UCSD-AML1 (cell line): ENCODE measurements around the gene CCR5.
"Not testable (repeated sequence)": the region's sequence is repeated elsewhere in the genome, so short reads cannot be mapped to it uniquely, and the experiment has no call there.

ENCODE experiments used
- DNase-seq: peaks from one replicate; lab custom pipeline; 2025; ENCODE audit not compliant: unreplicated experiment; lab: John Stamatoyannopoulos, UW

Gene CCR5

DNA sequence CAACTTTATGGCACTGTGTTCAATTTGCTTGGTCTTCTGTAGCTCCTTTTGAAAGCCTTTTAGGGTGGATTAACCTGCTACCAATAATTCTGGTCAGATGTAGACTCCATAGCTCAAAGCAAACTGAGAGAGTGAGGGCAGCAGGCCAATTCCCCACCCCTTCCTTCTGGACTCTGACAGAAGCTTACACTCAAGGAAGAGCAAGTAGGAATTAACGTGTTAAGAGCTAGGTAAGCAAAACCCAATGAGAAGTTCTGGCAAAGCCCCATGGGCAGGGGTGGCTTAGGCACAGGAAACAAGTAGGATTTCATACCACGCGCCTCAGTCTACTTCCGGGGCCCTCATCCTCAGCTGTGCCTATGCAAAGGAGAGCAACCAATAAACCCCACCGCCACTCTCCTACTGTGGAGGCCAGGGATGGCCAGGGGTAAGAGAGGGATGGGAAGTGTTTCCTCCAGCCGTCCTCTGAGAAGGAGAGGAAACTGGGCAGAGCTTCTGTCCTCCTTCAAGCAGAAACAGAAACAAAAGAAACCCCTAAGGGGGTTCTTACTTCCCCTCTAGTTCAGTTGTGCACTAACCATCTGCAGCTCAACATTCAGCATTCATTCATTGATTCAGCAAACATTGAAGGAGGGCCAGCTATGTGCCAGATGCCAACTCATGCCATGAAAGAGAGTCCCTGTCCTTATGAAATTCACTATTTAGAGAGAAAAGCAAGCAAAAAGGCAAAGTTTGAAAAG is 12.6 kb downstream of the CCR5 start:
- no peak for DNase-seq

- no peak for DNase-seq
These were observed 13.2 kb downstream of the CCR5 start for GRCh38 chr3:46383951-46384330.

GRCh38 chr3:46386205-46386604 is 15.5 kb downstream of the CCR5 start:
- DNase-seq = peak; percentile 38

DNA sequence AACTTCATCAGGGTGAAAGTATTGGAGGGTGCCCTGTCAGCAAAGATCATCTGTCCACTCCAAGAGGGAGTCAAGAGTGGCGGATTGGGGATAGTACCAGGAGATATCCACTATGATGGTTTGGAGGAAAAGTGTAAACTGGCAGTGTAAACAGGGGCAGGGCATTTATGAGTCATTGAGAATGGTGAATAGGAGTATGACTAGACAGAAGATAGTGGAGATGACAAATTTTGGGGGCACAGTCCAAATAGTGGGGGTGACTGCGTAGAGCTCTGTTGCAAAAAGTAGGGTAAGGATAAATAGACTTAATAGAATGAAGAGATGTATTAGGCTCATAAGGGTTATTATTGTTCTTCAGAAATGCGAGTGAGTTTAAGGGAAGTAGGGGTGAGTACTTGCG is 18.1 kb downstream of the CCR5 start:
- DNase-seq = not testable (repeated sequence)

- no peak for DNase-seq
These were observed 18.6 kb downstream of the CCR5 start for GRCh38 chr3:46389306-46389705.

- DNase-seq = not testable (repeated sequence)
These were observed 20.8 kb downstream of the CCR5 start for GRCh38 chr3:46391526-46391925.

- no peak for DNase-seq
These were observed 22.3 kb downstream of the CCR5 start for GRCh38 chr3:46393011-46393410.

DNA sequence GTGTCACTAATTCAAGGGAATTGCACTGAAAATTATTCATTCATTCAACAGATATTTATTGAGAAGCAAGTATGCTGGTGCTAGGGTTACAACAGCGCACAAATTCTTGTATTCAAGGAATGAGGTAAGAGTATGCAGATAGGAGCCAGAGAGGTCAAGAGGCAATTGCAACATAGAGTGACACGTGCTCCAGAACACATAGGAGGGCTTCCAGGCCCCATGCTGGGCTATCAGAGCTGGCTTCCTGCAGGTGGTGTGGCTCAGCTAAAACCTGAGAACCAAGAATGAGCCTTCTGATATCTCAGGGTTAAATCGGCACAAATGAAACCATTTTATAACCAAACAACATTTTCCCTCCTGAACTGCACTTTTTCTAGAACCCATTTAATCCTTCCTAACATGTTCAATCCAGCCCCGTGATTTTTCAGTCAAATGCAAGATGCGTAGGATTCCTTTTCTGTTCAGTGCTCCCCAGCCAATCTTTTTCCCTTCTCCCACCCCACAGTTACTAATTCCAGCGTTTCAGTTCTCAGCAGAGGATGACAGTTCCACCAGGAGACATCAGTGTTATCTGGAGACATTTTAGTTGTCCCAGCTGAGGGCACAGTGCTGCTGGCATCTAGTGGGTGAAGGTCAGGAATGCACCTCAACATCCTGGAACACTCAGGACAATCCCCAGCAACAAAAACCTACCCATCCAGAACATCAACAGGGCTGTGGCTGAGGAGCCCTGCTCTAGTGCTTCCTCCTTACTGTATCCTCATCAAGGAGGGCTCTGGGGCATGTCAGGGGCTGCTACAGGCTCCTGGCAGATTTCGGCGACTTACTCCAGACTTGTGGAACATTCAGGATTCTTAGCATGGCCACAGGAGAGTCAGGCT is 23.0 kb downstream of the CCR5 start:
- no peak for DNase-seq

DNA sequence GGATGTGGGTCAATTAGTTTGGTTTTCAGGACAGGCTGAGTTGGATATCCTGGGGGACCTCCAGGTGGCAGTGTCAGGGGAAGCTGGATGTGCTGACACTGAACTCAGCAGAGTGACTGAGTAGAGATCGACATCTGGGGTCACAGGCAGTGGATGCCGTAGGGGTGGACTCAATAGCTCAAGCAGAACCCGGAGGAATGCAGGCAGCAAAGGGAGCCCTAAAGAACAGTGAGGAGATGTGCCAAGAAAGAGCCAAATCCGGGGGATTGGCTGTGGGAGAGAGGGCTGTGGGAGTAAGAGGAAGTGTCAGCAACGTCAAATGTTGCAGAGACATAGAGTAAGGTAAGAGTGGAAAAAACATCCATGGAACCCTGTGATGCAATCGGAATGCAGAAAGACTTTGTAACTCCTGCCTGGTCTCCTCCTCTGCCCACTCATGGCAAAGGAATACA is 24.5 kb downstream of the CCR5 start:
- peak; percentile 52 for DNase-seq

GRCh38 chr3:46395766-46396530 is 25.2 kb downstream of the CCR5 start:
- peak; percentile 50 for DNase-seq

GRCh38 chr3:46397111-46397510 is 26.4 kb downstream of the CCR5 start:
- DNase-seq = no peak

- DNase-seq = no peak
These were observed 27.6 kb downstream of the CCR5 start for GRCh38 chr3:46398186-46398955.

DNA sequence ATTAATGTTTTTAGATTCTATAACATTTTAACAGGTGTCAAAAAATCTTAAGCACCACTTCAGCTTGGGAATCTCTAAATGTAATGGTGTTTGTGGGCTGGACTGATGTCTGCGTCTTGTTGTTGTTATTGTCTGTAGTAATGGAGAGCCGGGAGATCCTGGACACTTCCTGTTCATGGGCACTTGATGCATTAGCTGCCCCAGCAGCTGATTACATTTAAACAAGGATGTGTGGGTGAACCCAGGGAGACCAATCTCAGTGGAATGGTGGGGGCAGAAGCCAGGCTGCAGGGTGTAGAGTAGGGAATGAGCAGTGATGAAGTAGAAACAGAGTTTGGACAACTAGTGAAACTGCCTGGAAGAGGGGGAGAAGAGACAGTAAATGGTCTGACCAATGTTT is 28.4 kb downstream of the CCR5 start:
- DNase-seq = no peak

DNA sequence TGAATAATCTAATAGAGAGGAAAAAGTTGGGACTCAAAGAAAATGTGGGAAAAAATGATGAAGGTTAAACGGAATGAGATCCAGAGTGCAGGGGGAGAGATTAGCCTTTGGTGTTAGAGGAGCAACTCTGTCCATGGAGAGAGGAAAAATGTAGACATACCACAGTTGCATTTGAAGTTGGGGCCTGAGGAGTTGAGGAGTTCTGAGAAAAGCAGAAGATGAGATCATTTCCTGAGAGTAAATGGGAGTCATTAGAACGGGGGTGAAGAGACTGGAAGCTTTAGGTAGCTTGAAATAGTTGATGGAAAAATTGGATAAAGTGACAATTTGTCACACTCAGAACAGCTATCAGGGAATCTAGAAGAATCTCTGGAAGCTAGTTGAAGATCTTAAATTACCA is 28.8 kb downstream of the CCR5 start:
- no peak for DNase-seq

DNA sequence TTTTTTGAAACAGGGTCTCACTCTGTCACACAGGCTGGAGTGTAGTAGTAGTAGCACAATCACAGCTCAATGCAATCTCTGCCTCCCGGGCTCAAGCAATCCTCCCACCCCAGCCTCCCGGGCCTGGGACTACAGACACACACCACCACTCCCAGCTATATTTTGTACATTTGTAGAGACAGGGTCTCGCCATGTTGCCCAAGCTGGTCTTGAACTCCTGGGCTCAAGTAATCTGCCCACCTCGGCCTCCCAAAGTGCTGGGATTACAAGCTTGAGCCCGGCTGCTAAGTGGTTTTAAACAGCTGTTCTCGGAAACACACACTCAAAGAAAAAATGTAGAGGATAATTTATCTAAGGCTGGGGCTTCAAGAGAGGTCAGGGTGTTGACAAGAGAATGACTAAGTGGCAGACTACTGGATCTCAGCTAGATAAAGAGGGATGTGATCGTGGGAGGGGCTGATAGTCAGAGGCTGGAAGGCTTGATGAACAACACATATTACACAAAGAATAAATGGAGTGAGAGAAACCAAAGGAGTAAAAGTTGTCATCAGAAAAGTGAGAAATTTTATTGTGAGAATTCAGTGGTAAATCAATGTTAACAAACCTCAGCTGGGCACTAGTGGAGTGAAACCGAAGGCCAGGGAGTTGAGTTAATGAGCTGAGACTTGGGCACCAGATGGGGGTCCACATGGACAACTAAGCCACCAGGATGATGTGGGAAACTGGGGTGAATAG is 29.4 kb downstream of the CCR5 start:
- DNase-seq = no peak

GRCh38 chr3:46400846-46401245 is 30.1 kb downstream of the CCR5 start:
- DNase-seq = no peak

DNA sequence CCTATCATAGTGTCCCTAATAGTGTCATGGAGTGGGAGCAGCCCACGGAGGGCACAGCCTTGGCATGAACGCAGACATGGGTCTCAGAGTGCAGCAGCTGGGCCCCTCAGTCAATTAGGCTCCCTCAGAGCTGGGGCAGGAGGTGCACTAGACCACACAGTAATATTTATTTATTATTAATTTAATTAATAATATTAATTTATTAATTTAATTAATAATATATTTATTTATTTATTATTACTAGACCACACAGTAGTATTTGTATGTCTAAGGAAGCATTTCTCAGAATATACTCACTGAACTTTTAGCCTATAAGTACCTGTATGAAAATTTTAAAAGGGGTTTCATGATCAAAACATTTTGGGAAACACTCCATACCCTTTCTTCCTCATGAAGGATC is 30.8 kb downstream of the CCR5 start:
- no peak for DNase-seq

DNA sequence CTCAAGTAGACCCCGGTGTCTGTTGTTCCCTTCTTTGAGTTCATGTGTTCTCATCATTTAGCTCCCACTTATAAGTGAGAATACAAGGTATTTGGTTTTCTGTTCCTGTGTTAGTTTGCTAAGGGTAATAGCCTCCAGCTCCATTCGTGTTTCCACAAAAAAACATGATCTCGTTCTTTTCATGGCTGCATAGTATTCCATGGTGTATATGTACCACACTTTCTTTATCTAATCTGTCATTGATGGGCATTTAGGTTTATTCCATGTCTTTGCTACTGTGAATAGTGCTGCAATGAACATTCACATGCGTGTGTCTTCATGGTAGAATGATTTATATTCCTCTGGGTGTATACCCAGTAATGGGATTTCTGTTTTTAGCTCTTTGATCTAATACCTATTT is 32.2 kb downstream of the CCR5 start:
- not testable (repeated sequence) for DNase-seq

GRCh38 chr3:46405301-46406019 is 34.7 kb downstream of the CCR5 start:
- DNase-seq = peak; percentile 56

DNA sequence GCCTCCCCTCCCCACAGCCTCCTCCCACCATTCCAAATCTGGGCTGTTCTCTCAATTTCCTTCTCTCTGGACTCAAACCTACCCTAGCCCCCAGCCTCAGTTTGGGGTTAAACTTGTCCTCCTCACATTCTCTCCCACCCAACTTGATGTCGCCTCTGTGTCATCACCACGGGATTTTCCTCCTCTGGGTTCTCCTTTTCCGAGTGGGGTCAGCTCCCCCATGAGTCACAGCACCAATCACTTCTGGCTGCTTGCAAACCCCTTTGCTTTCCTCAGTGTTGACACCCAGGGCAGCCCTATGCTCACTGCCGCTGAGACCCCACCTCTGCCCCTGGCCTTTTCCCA is 35.7 kb downstream of the CCR5 start:
- no peak for DNase-seq
